IMR-90 (cell line): ENCODE measurements around the gene KCNK5. TPM values are rescaled to one million over a fixed set of nuclear protein-coding genes. Genes with fewer than 3 reads are reported as not detected.

Source experiments
- ATAC-seq: fragments of 200-7000 bp; cut with Tn5 transposase; 2 replicates; pipeline ENCODE4 v1.9.1; 2020; ENCODE audit warnings: low read depth, mild to moderate bottlenecking, moderate library complexity
- BruUV-seq: library from RNA; stranded (reverse); fragments of 400-500 nt; replicated peaks from 2 replicates; lab custom pipeline; 2021; lab: Mats Ljungman, UMichigan
- CTCF ChIA-PET: fragments of 300-600 bp; formaldehyde crosslinking; extraction: SDS; loops from one replicate; lab custom pipeline; 2021; ENCODE audit warnings: antibody characterized with exemption; lab: Yijun Ruan, JAX
- POLR2A ChIA-PET: fragments of 300-600 bp; sonication (Branson Sonifier 250); formaldehyde crosslinking; loops from one replicate; lab custom pipeline; 2022; ENCODE audit warnings: antibody characterized with exemption; ENCODE audit not compliant: unreplicated experiment; lab: Charles Lee
- DNase-seq: peaks from one replicate; pipeline ENCODE4 v3.0.0; 2013
- H2AFZ ChIP-seq: replicated peaks from 2 replicates; pipeline ENCODE3; 2013; ENCODE audit warnings: low read length, mild to moderate bottlenecking; ENCODE audit not compliant: poor library complexity
- H2AK5ac ChIP-seq: 2 replicates; pipeline ENCODE4 v1.6.1; 2013; ENCODE audit warnings: low read depth, low read length, inconsistent platforms
- H2AK9ac ChIP-seq: replicated peaks from 2 replicates; pipeline ENCODE3; 2013; ENCODE audit warnings: mild to moderate bottlenecking, low read depth, low read length, moderate library complexity; ENCODE audit not compliant: poor library complexity
- H2BK120ac ChIP-seq: 2 replicates; pipeline ENCODE4 v1.6.1; 2013; ENCODE audit warnings: low read depth, low read length, inconsistent platforms
- H2BK15ac ChIP-seq: 3 replicates; pipeline ENCODE4 v1.6.1; 2013; ENCODE audit warnings: low read depth, low read length, inconsistent platforms
- H2BK20ac ChIP-seq: 2 replicates; pipeline ENCODE4 v1.6.1; 2013; ENCODE audit warnings: low read depth, mild to moderate bottlenecking, inconsistent platforms, low read length, moderate library complexity
- H2BK5ac ChIP-seq: 2 replicates; pipeline ENCODE4 v1.6.1; 2013; ENCODE audit warnings: mild to moderate bottlenecking, low read depth, low read length, inconsistent platforms; ENCODE audit not compliant: poor library complexity, severe bottlenecking
- H3K14ac ChIP-seq: replicated peaks from 2 replicates; pipeline ENCODE4 v1.6.1; 2013; ENCODE audit warnings: low read depth, low read length, inconsistent platforms
- H3K18ac ChIP-seq: 2 replicates; pipeline ENCODE4 v1.6.1; 2013; ENCODE audit warnings: low read depth, low read length, control low read depth
- H3K23ac ChIP-seq: 2 replicates; pipeline ENCODE4 v1.6.1; 2013; ENCODE audit warnings: low read depth, low read length, inconsistent platforms
- H3K27ac ChIP-seq: 2 replicates; pipeline ENCODE4 v1.5.1; 2013; ENCODE audit warnings: mild to moderate bottlenecking, control low read depth, low read length; ENCODE audit not compliant: insufficient read depth
- H3K27me3 ChIP-seq: 2 replicates; pipeline ENCODE4 v1.6.1; 2013; ENCODE audit warnings: low read length; ENCODE audit not compliant: control insufficient read depth, insufficient read depth
- H3K36me3 ChIP-seq: 2 replicates; pipeline ENCODE4 v1.6.1; 2013; ENCODE audit warnings: low read length, mixed read lengths; ENCODE audit not compliant: control insufficient read depth, insufficient read depth
- H3K4ac ChIP-seq: 2 replicates; pipeline ENCODE4 v1.6.1; 2013; ENCODE audit warnings: low read depth, low read length, inconsistent platforms
- H3K4me1 ChIP-seq: 2 replicates; pipeline ENCODE4 v1.6.1; 2013; ENCODE audit warnings: low read length, mixed read lengths; ENCODE audit not compliant: control insufficient read depth, insufficient read depth
- H3K4me2 ChIP-seq: 2 replicates; pipeline ENCODE4 v1.6.1; 2013; ENCODE audit warnings: low read depth, mild to moderate bottlenecking, control low read depth, low read length, moderate library complexity
- H3K4me3 ChIP-seq: 2 replicates; pipeline ENCODE4 v1.5.1; 2013; ENCODE audit warnings: low read depth, mild to moderate bottlenecking, control low read depth, low read length, moderate library complexity; ENCODE audit not compliant: insufficient read depth
- H3K56ac ChIP-seq: 2 replicates; pipeline ENCODE4 v1.6.1; 2013; ENCODE audit warnings: low read length, inconsistent platforms; ENCODE audit not compliant: insufficient read depth; ENCODE audit errors: extremely low read depth
- H3K79me1 ChIP-seq, 2 experiments: 2 replicates each; pipeline ENCODE4 v1.6.1; 2013; ENCODE audit warnings: low read length in 2 of 2, inconsistent platforms in 1 of 2, low read depth in 1 of 2
- H3K9ac ChIP-seq: 2 replicates; pipeline ENCODE4 v1.6.1; 2013; ENCODE audit warnings: low read depth, low read length, control low read depth
- H3K9me1 ChIP-seq: 2 replicates; pipeline ENCODE4 v1.6.1; 2013; ENCODE audit warnings: low read length, inconsistent platforms; ENCODE audit not compliant: insufficient read depth
- H3K9me3 ChIP-seq: 2 replicates; pipeline ENCODE4 v1.6.1; 2013; ENCODE audit warnings: low read length; ENCODE audit not compliant: control insufficient read depth, insufficient read depth
- H4K20me1 ChIP-seq: 2 replicates; pipeline ENCODE4 v1.6.1; 2013; ENCODE audit warnings: low read length, inconsistent platforms; ENCODE audit not compliant: insufficient read depth
- H4K5ac ChIP-seq: 2 replicates; pipeline ENCODE4 v1.6.1; 2013; ENCODE audit warnings: mild to moderate bottlenecking, low read depth, low read length, control low read depth
- H4K8ac ChIP-seq, 2 experiments: 2 replicates each; pipeline ENCODE4 v1.6.1; 2013; ENCODE audit warnings: low read depth in 2 of 2, low read length in 2 of 2, control low read depth in 1 of 2, inconsistent platforms in 1 of 2
- H4K91ac ChIP-seq: 2 replicates; pipeline ENCODE4 v1.6.1; 2013; ENCODE audit warnings: low read depth, low read length, inconsistent platforms; ENCODE audit not compliant: insufficient read depth
- BHLHE40 ChIP-seq: fragments of 150-350 bp; IDR thresholded peaks from 2 replicates; pipeline ENCODE4 v1.6.1; 2016; ENCODE audit warnings: mild to moderate bottlenecking, low read depth, low read length
- CEBPB ChIP-seq: IDR thresholded peaks from 2 replicates; pipeline ENCODE4 v1.6.1; 2012; ENCODE audit warnings: low read depth, low read length, improper control_type of control experiment
- CHD1 ChIP-seq: IDR thresholded peaks from 2 replicates; pipeline ENCODE4 v1.6.1; 2012; ENCODE audit warnings: low read depth, low read length, improper control_type of control experiment
- FOS ChIP-seq: fragments of 150-350 bp; IDR thresholded peaks from 2 replicates; pipeline ENCODE4 v1.6.1; 2016; ENCODE audit warnings: low read depth, low read length
- MAFK ChIP-seq: IDR thresholded peaks from 2 replicates; pipeline ENCODE4 v1.6.1; 2012; ENCODE audit warnings: low read depth, low read length, improper control_type of control experiment
- MXI1 ChIP-seq: IDR thresholded peaks from 2 replicates; pipeline ENCODE4 v1.6.1; 2012; ENCODE audit warnings: low read depth, mild to moderate bottlenecking, low read length, moderate library complexity, borderline replicate concordance
- NFE2L2 ChIP-seq: fragments of 150-350 bp; IDR thresholded peaks from 2 replicates; pipeline ENCODE4 v1.6.1; 2016; ENCODE audit warnings: low read depth, mild to moderate bottlenecking, low read length
- POLR2A ChIP-seq: IDR thresholded peaks from 2 replicates; pipeline ENCODE4 v1.6.1; 2012; ENCODE audit warnings: mild to moderate bottlenecking, low read depth, low read length
- RCOR1 ChIP-seq: IDR thresholded peaks from 2 replicates; pipeline ENCODE4 v1.6.1; 2012; ENCODE audit warnings: mild to moderate bottlenecking, low read length, improper control_type of control experiment; ENCODE audit not compliant: insufficient replicate concordance
- RFX5 ChIP-seq: IDR thresholded peaks from 2 replicates; pipeline ENCODE4 v1.8.0; 2012; ENCODE audit warnings: low read depth, mild to moderate bottlenecking, low read length, moderate library complexity
- SMC3 ChIP-seq: fragments of 150-350 bp; IDR thresholded peaks from 2 replicates; pipeline ENCODE4 v1.6.1; 2016; ENCODE audit warnings: low read depth, mild to moderate bottlenecking, antibody characterized with exemption, low read length, moderate library complexity
- WGBS, 2 experiments: methylation state at CpG; one replicate each; pipeline versions ENCODE4 v1.1.5 to v1.1.7; 2013; ENCODE audit warnings: missing lambda C conversion rate in 2 of 2; ENCODE audit not compliant: insufficient read length in 1 of 2; ENCODE audit errors: extremely low coverage in 2 of 2; 5-methylcytosine and 5-hydroxymethylcytosine counted together
- dilution Hi-C: fragments of 300-500 bp; cut with HindIII; formaldehyde crosslinking; loops from one replicate; pipeline ENCODE4 v1.14.3; 2018; ENCODE audit warnings: low sequenced_read_pairs; ENCODE audit not compliant: unreplicated experiment
- in situ Hi-C: fragments of 300-500 bp; cut with MboI; formaldehyde crosslinking; loops from 3 replicates; pipeline ENCODE4 v1.14.3; 2019; ENCODE audit warnings: low sequenced_read_pairs, inconsistent platforms, mixed read lengths
- intact Hi-C: fragments of 100-400 bp; cut with micrococcal nuclease; formaldehyde crosslinking; loops from 2 replicates; pipeline ENCODE4 v1.10.0; 2022
- polyA plus RNA-seq, 3 experiments: library from polyadenylated mRNA; depleted of rRNA; stranded (reverse); fragments of >200 nt; gene quantifications; 2 replicates each; pipeline ENCODE4 v1.2.3, GENCODE V29; 2012; ENCODE audit warnings: low replicate concordance in 1 of 3
- total RNA-seq: library from RNA; depleted of rRNA; stranded (reverse); fragments of >200 nt; gene quantifications from 2 replicates; pipeline ENCODE4 v1.2.3, GENCODE V29; 2012
- TF ChIP-seq, protein P1 (sequence below): conservative IDR thresholded peaks from 2 replicates; pipeline ENCODE4 v1.5.1; 2012; ENCODE audit warnings: mild to moderate bottlenecking, low read depth, low read length, improper control_type of control experiment

Gene KCNK5
- total and polyA plus RNA-seq, 2 of the 4 experiments (the other 2 are of a cell fraction), result not detected

DNA sequence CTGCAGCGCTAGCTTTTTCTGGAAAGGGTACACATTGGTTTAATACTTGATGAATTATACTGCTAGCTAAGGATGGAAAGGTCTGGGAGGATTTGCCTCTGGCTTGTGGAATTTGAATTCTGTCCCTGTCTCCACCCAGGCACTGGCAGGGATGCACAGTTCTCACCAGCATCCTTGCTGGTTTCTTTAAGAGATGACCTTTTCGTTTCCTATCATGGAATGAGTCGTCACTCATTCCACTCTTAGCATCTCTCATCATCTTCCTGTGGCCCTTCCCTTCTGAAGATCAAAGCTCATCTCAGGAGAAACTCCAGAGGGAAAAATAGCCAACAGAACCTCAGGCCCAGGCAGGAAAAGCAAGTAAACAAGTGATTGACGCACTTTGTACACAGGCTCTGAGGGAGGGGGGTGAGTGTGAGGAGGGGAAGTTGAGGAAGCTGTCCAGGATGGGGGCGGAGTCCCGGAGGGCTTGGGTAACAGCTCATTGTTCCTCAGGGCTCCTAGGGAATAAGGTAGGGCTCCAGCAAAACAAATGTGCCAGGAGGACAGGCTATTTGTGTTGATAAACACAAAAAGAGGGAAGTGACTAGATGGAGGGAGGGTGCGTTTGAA, 88.6 kb downstream of the KCNK5 start:
- TF ChIP-seq, protein P1, sequence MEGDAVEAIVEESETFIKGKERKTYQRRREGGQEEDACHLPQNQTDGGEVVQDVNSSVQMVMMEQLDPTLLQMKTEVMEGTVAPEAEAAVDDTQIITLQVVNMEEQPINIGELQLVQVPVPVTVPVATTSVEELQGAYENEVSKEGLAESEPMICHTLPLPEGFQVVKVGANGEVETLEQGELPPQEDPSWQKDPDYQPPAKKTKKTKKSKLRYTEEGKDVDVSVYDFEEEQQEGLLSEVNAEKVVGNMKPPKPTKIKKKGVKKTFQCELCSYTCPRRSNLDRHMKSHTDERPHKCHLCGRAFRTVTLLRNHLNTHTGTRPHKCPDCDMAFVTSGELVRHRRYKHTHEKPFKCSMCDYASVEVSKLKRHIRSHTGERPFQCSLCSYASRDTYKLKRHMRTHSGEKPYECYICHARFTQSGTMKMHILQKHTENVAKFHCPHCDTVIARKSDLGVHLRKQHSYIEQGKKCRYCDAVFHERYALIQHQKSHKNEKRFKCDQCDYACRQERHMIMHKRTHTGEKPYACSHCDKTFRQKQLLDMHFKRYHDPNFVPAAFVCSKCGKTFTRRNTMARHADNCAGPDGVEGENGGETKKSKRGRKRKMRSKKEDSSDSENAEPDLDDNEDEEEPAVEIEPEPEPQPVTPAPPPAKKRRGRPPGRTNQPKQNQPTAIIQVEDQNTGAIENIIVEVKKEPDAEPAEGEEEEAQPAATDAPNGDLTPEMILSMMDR, result no peak
- TF ChIP-seq CHD1, result no peak
- no peak for TF ChIP-seq NFE2L2
- no peak for TF ChIP-seq POLR2A
- no peak for TF ChIP-seq SMC3
- TF ChIP-seq RCOR1, result no peak
- no peak for TF ChIP-seq FOS
- TF ChIP-seq MXI1, result no peak
- no peak for TF ChIP-seq RFX5
- no peak for TF ChIP-seq CEBPB
- no peak for TF ChIP-seq MAFK
- TF ChIP-seq BHLHE40, result no peak
- BruUV-seq, result no TSS peak

More for the DNA sequence above, 88.6 kb downstream of the KCNK5 start:
- no peak overlapping the region for H3K4ac ChIP-seq
- no peak overlapping the region for H2BK20ac ChIP-seq
- no peak overlapping the region for H3K18ac ChIP-seq
- H2AK9ac ChIP-seq, result no peak overlapping the region
- dilution Hi-C loops (no loop called here), intact Hi-C loops (no loop called here), in situ Hi-C loops (no loop called here)
- H3K79me1 ChIP-seq, result no peaks in the 10 kb centered on the region
- no peak overlapping the region for H3K14ac ChIP-seq
- no peak overlapping the region for H2AFZ ChIP-seq
- no peak overlapping the region for H3K27ac ChIP-seq
- H4K91ac ChIP-seq, result no peak overlapping the region
- H3K23ac ChIP-seq, result no peak overlapping the region
- no peaks in the 10 kb centered on the region for H4K20me1 ChIP-seq
- H4K8ac ChIP-seq, result no peak overlapping the region
- no peak overlapping the region for H2BK5ac ChIP-seq
- H2BK120ac ChIP-seq, result no peak overlapping the region
- peaks cover 2% of the 10 kb centered on the region; the same call in 1 of the 2 replicates for H3K27me3 ChIP-seq
- no peak for DNase-seq
- ChIA-PET CTCF (no interaction called here), POLR2A (no interaction called here)
- WGBS, 2 experiments, result 42% methylated on average over 3 of the region's 7 CpGs; no CpG with 5 or more reads in 1 of the 2 experiments
- H3K56ac ChIP-seq, result no peak overlapping the region
- H2BK15ac ChIP-seq, result no peak overlapping the region
- no peaks in the 10 kb centered on the region for H3K9me3 ChIP-seq
- no peak overlapping the region for H2AK5ac ChIP-seq
- H3K36me3 ChIP-seq, result no peaks in the 10 kb centered on the region
- no peak for ATAC-seq
- H4K5ac ChIP-seq, result no peak overlapping the region
- H3K9me1 ChIP-seq, result no peaks in the 10 kb centered on the region
- H3K4me3 ChIP-seq, result no peak overlapping the region
- H3K9ac ChIP-seq, result no peak overlapping the region
- no peaks in the 10 kb centered on the region for H3K4me1 ChIP-seq
- no peak overlapping the region for H3K4me2 ChIP-seq
